Measurements from ENCODE around the gene CEP152. TPM values are rescaled to one million over a fixed set of nuclear protein-coding genes. Genes with fewer than 3 reads are reported as not detected.

Gene CEP152
- total and polyA plus RNA-seq, 2 experiments from 2014 or later, result 14.6 to 30.5 TPM

GRCh38 chr15:48759921-48760320 is 50.9 kb downstream of the CEP152 start:
- Mint-ChIP-seq H3K27ac (no peak overlapping the region), H3K36me3 (ENCODE audit: low read depth) (peaks cover 14% of the 10 kb centered on the region; the same call in 2 of the 3 replicates), H3K27me3 (ENCODE audit: insufficient read depth, low read depth, poor library complexity) (no peaks in the 10 kb centered on the region), H3K9me3 (no peaks in the 10 kb centered on the region), H3K4me1 (peaks cover 8% of the 10 kb centered on the region), H3K4me3 (no peak overlapping the region)
- H4K20me1 ChIP-seq (replicated peaks; ENCODE audit: insufficient read depth), result no peaks in the 10 kb centered on the region
- no peaks in the 10 kb centered on the region for H3K4me1 ChIP-seq (ENCODE audit: insufficient read depth)
- H2AFZ ChIP-seq, result no peak overlapping the region
- H3K9me2 ChIP-seq (ENCODE audit: insufficient read depth), result no peaks in the 10 kb centered on the region
- no peak overlapping the region for H3K4me2 ChIP-seq
- H3K36me3 ChIP-seq (ENCODE audit: insufficient read depth), result 0 out of 2 replicates have a peak, but pooled peaks cover 5% of the 10 kb centered on the region
- peak; percentile 83 for ATAC-seq
- peak; percentile 37 for DNase-seq (ENCODE audit: low spot score)
- no peaks in the 10 kb centered on the region for H3F3A ChIP-seq (replicated peaks; ENCODE audit: low read depth)
- no peaks in the 10 kb centered on the region for H3K79me2 ChIP-seq (replicated peaks; ENCODE audit: insufficient read depth)
- no peak overlapping the region for H3K4me3 ChIP-seq
- no peak overlapping the region for H3K27ac ChIP-seq (ENCODE audit: low read depth)
- TF ChIP-seq, protein P1, sequence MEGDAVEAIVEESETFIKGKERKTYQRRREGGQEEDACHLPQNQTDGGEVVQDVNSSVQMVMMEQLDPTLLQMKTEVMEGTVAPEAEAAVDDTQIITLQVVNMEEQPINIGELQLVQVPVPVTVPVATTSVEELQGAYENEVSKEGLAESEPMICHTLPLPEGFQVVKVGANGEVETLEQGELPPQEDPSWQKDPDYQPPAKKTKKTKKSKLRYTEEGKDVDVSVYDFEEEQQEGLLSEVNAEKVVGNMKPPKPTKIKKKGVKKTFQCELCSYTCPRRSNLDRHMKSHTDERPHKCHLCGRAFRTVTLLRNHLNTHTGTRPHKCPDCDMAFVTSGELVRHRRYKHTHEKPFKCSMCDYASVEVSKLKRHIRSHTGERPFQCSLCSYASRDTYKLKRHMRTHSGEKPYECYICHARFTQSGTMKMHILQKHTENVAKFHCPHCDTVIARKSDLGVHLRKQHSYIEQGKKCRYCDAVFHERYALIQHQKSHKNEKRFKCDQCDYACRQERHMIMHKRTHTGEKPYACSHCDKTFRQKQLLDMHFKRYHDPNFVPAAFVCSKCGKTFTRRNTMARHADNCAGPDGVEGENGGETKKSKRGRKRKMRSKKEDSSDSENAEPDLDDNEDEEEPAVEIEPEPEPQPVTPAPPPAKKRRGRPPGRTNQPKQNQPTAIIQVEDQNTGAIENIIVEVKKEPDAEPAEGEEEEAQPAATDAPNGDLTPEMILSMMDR (conservative IDR thresholded peaks at IDR 0.05; ENCODE audit: low read depth in 2 of 2), result no peak
- no peaks in the 10 kb centered on the region for H3K27me3 ChIP-seq (ENCODE audit: insufficient read depth)

DNA sequence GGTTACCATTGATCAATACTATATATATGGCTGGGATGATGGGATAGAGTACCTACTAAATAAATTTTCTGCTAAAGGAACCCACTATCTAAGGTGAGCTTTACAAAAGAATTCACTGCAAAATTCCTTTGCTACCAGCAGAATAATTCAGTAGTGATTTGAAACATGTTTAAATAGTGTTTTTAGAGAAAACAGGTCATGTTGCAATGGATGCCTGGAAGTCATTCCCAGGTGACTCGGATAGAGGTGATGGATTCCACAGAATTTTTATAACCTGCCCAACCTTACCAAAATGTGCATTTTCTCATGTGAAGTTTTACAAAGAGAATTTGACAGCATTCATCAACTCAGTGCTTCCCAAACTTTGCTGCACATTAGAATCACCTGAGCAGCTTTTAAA is 53.2 kb downstream of the CEP152 start:
- Mint-ChIP-seq H3K4me3 (no peak overlapping the region), H3K27ac (no peak overlapping the region), H3K9me3 (no peaks in the 10 kb centered on the region), H3K36me3 (ENCODE audit: low read depth) (peaks cover 11% of the 10 kb centered on the region; the same call in 2 of the 3 replicates), H3K4me1 (peaks cover 8% of the 10 kb centered on the region), H3K27me3 (ENCODE audit: insufficient read depth, low read depth, poor library complexity) (no peaks in the 10 kb centered on the region)
- Histone ChIP-seq H3K4me1 (ENCODE audit: insufficient read depth) (no peaks in the 10 kb centered on the region), H2AFZ (no peak overlapping the region), H3K4me3 (no peak overlapping the region), H4K20me1 (replicated peaks; ENCODE audit: insufficient read depth) (no peaks in the 10 kb centered on the region), H3K79me2 (replicated peaks; ENCODE audit: insufficient read depth) (no peaks in the 10 kb centered on the region), H3K4me2 (no peak overlapping the region), H3K27ac (ENCODE audit: low read depth) (no peak overlapping the region), H3K9me2 (ENCODE audit: insufficient read depth) (no peaks in the 10 kb centered on the region), H3K36me3 (ENCODE audit: insufficient read depth) (0 out of 2 replicates have a peak, but pooled peaks cover 5% of the 10 kb centered on the region), H3F3A (replicated peaks; ENCODE audit: low read depth) (no peaks in the 10 kb centered on the region), H3K27me3 (ENCODE audit: insufficient read depth) (no peaks in the 10 kb centered on the region)
- no peak for DNase-seq (ENCODE audit: low spot score)
- ATAC-seq, result no peak
- TF ChIP-seq, protein P2, sequence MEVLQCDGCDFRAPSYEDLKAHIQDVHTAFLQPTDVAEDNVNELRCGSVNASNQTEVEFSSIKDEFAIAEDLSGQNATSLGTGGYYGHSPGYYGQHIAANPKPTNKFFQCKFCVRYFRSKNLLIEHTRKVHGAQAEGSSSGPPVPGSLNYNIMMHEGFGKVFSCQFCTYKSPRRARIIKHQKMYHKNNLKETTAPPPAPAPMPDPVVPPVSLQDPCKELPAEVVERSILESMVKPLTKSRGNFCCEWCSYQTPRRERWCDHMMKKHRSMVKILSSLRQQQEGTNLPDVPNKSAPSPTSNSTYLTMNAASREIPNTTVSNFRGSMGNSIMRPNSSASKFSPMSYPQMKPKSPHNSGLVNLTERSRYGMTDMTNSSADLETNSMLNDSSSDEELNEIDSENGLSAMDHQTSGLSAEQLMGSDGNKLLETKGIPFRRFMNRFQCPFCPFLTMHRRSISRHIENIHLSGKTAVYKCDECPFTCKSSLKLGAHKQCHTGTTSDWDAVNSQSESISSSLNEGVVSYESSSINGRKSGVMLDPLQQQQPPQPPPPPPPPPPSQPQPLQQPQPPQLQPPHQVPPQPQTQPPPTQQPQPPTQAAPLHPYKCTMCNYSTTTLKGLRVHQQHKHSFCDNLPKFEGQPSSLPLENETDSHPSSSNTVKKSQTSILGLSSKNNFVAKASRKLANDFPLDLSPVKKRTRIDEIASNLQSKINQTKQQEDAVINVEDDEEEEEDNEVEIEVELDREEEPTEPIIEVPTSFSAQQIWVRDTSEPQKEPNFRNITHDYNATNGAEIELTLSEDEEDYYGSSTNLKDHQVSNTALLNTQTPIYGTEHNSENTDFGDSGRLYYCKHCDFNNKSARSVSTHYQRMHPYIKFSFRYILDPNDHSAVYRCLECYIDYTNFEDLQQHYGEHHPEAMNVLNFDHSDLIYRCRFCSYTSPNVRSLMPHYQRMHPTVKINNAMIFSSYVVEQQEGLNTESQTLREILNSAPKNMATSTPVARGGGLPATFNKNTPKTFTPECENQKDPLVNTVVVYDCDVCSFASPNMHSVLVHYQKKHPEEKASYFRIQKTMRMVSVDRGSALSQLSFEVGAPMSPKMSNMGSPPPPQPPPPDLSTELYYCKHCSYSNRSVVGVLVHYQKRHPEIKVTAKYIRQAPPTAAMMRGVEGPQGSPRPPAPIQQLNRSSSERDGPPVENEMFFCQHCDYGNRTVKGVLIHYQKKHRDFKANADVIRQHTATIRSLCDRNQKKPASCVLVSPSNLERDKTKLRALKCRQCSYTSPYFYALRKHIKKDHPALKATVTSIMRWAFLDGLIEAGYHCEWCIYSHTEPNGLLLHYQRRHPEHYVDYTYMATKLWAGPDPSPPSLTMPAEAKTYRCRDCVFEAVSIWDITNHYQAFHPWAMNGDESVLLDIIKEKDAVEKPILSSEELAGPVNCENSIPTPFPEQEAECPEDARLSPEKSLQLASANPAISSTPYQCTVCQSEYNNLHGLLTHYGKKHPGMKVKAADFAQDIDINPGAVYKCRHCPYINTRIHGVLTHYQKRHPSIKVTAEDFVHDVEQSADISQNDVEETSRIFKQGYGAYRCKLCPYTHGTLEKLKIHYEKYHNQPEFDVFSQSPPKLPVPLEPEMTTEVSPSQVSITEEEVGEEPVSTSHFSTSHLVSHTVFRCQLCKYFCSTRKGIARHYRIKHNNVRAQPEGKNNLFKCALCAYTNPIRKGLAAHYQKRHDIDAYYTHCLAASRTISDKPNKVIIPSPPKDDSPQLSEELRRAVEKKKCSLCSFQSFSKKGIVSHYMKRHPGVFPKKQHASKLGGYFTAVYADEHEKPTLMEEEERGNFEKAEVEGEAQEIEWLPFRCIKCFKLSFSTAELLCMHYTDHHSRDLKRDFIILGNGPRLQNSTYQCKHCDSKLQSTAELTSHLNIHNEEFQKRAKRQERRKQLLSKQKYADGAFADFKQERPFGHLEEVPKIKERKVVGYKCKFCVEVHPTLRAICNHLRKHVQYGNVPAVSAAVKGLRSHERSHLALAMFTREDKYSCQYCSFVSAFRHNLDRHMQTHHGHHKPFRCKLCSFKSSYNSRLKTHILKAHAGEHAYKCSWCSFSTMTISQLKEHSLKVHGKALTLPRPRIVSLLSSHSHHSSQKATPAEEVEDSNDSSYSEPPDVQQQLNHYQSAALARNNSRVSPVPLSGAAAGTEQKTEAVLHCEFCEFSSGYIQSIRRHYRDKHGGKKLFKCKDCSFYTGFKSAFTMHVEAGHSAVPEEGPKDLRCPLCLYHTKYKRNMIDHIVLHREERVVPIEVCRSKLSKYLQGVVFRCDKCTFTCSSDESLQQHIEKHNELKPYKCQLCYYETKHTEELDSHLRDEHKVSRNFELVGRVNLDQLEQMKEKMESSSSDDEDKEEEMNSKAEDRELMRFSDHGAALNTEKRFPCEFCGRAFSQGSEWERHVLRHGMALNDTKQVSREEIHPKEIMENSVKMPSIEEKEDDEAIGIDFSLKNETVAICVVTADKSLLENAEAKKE (CRISPR knock-in tag; IDR thresholded peaks at IDR 0.05), result no peak

Measured in GM23338 (cell line).